T-helper 2 cell treated with Interferon-gamma antibody and Interleukin-4, amounts not matched to agents 100 ng/mL and 5 ng/mL, for 36 hours (primary cell): ENCODE results near the gene TMA16. TPM values are rescaled to one million over a fixed set of nuclear protein-coding genes. Genes with fewer than 3 reads are reported as not detected.
"Not testable (repeated sequence)": the region's sequence is repeated elsewhere in the genome, so short reads cannot be mapped to it uniquely, and the experiment has no call there.

Experiments
- intact Hi-C: fragments of 100-400 bp; cut with micrococcal nuclease; formaldehyde crosslinking; loops from one replicate; pipeline ENCODE4 v1.15.1; 2023
- total RNA-seq: library from RNA; stranded (reverse); gene quantifications from 2 replicates; pipeline ENCODE4 v1.2.3, GENCODE V29; 2022

TMA16 gene
- total RNA-seq, result 44.4 and 49.9 TPM in 2 replicates

GRCh38 chr4:163494360-163495241 lies at the start of gene TMA16:
Gene TMA16, plus strand, starts transcription at chr4:163494690. Its CDS starts 112 bp downstream, at chr4:163494802.
- intact Hi-C loops, result loop anchor here (1.0 to 10.0 kb wide), 6 partner anchors 30 to 1710 kb away; partner anchors contain the start of genes KLHL2 and NAF1

- intact Hi-C loops, result not testable (repeated sequence)
These were observed 47.5 kb upstream of the TMA16 start for GRCh38 chr4:163447023-163447422.

- intact Hi-C loops, result no loop called here
These were observed 47.0 kb upstream of the TMA16 start for GRCh38 chr4:163447481-163447880.

GRCh38 chr4:163448540-163449203 lies 45.8 kb upstream of the TMA16 start:
- intact Hi-C loops, result no loop called here

- intact Hi-C loops, result no loop called here
These were observed 31.9 kb upstream of the TMA16 start for GRCh38 chr4:163462556-163462955.

- intact Hi-C loops, result no loop called here
These were observed 27.3 kb upstream of the TMA16 start for GRCh38 chr4:163467082-163467770.

GRCh38 chr4:163470391-163470790 lies 24.1 kb upstream of the TMA16 start:
- intact Hi-C loops, result no loop called here

- intact Hi-C loops, result no loop called here
These were observed 21.4 kb upstream of the TMA16 start for GRCh38 chr4:163473130-163473529.

- intact Hi-C loops, result no loop called here
These were observed 20.9 kb upstream of the TMA16 start, which contains the start of gene TKTL2 for GRCh38 chr4:163473576-163473975. Gene TKTL2, minus strand, starts transcription at chr4:163473754. Its CDS starts 20 bp downstream, at chr4:163473734.

GRCh38 chr4:163474027-163474426 lies 20.5 kb upstream of the TMA16 start:
- intact Hi-C loops, result no loop called here

- intact Hi-C loops, result no loop called here
These were observed 17.6 kb upstream of the TMA16 start for GRCh38 chr4:163476761-163477438.

- intact Hi-C loops, result loop anchor here (10.0 kb wide), 1 partner anchor 1253 kb away; no protein-coding TSS in a partner anchor
These were observed 12.3 kb upstream of the TMA16 start for GRCh38 chr4:163482190-163482589.

- intact Hi-C loops, result loop anchor here (1.0 to 10.0 kb wide), 5 partner anchors 59 to 1250 kb away; no protein-coding TSS in a partner anchor
These were observed 9.6 kb upstream of the TMA16 start for GRCh38 chr4:163484906-163485305.

- intact Hi-C loops, result loop anchor here (10.0 kb wide), 1 partner anchor 1249 kb away; no protein-coding TSS in a partner anchor
These were observed 8.9 kb upstream of the TMA16 start for GRCh38 chr4:163485589-163485988.

GRCh38 chr4:163486321-163486720 lies 8.2 kb upstream of the TMA16 start:
- intact Hi-C loops, result loop anchor here (10.0 kb wide), 1 partner anchor 1248 kb away; no protein-coding TSS in a partner anchor

- intact Hi-C loops, result loop anchor here (10.0 kb wide), 2 partner anchors 1245 to 1715 kb away; partner anchors contain the start of gene KLHL2
These were observed 4.6 kb upstream of the TMA16 start for GRCh38 chr4:163489929-163490328.

GRCh38 chr4:163492951-163493504 lies 1.5 kb upstream of the TMA16 start:
- intact Hi-C loops, result loop anchor here (10.0 kb wide), 1 partner anchor 1712 kb away; the partner anchor contains the start of gene KLHL2

GRCh38 chr4:163493643-163494359 lies 689 bp upstream of the TMA16 start:
- intact Hi-C loops, result loop anchor here (1.0 to 10.0 kb wide), 6 partner anchors 31 to 1711 kb away; partner anchors contain the start of genes KLHL2 and NAF1

- intact Hi-C loops, result loop anchor here (2.0 to 10.0 kb wide), 2 partner anchors 29 to 1709 kb away; partner anchors contain the start of gene KLHL2
These were observed 1.4 kb downstream of the TMA16 start for GRCh38 chr4:163495900-163496299.
